ENCODE results near the gene ALDH8A1. TPM values are rescaled to one million over a fixed set of nuclear protein-coding genes. Genes with fewer than 3 reads are reported as not detected.
"Not testable (repeated sequence)": the region's sequence is repeated elsewhere in the genome, so short reads cannot be mapped to it uniquely, and the experiment has no call there.

Gene ALDH8A1
- total RNA-seq, 2 donors from 2014 or later, result 1.0 to 1.1 TPM

- no peak for DNase-seq (ENCODE audit: low spot score)
- intact Hi-C loops (cut with DNase I), result no loop called here
Observed at GRCh38 chr6:134921721-134922261, 28.1 kb downstream of the ALDH8A1 start.

DNA sequence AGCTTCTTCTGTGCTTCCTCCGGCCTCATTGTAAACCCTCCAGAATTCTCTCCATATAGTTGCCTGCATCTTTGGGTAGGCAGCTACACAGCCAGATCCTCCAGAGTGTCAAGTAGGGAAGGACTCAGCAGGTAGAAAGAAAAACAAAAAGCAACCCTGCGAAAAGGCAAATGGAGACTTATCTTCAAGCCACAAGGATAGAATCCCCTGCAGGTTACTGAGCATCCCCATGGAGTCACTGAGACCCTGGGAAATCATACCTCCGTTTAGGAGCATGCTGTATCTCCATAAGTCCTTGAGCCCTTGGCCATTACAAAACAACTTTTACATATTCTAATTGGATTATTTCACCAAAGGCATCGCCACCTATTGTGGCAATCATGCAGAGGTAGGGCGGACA, 28.6 kb downstream of the ALDH8A1 start:
- intact Hi-C loops (cut with DNase I), result no loop called here
- no peak for DNase-seq (ENCODE audit: low spot score)

GRCh38 chr6:134920422-134920821, 29.5 kb downstream of the ALDH8A1 start:
- no peak for DNase-seq (ENCODE audit: low spot score)
- intact Hi-C loops (cut with DNase I), result no loop called here

GRCh38 chr6:134918418-134918961, 31.4 kb downstream of the ALDH8A1 start:
- DNase-seq (ENCODE audit: low spot score), result no peak
- intact Hi-C loops (cut with DNase I), result no loop called here

GRCh38 chr6:134911547-134911946, 38.4 kb downstream of the ALDH8A1 start:
- intact Hi-C loops (cut with DNase I), result no loop called here
- DNase-seq (ENCODE audit: low spot score), result no peak

GRCh38 chr6:134910593-134910935, 39.3 kb downstream of the ALDH8A1 start:
- no peak for DNase-seq (ENCODE audit: low spot score)
- intact Hi-C loops (cut with DNase I), result no loop called here

GRCh38 chr6:134909701-134910592, 40.0 kb downstream of the ALDH8A1 start:
- DNase-seq (ENCODE audit: low spot score), result no peak
- intact Hi-C loops (cut with DNase I), result no loop called here

- intact Hi-C loops (cut with DNase I), result no loop called here
- peak; percentile 94 for DNase-seq (ENCODE audit: low spot score)
Observed at GRCh38 chr6:134908906-134909516, 40.9 kb downstream of the ALDH8A1 start.

- DNase-seq (ENCODE audit: low spot score); intact Hi-C loops (cut with DNase I): not testable (repeated sequence)
Observed at GRCh38 chr6:134904731-134905130, 45.2 kb downstream of the ALDH8A1 start.

DNA sequence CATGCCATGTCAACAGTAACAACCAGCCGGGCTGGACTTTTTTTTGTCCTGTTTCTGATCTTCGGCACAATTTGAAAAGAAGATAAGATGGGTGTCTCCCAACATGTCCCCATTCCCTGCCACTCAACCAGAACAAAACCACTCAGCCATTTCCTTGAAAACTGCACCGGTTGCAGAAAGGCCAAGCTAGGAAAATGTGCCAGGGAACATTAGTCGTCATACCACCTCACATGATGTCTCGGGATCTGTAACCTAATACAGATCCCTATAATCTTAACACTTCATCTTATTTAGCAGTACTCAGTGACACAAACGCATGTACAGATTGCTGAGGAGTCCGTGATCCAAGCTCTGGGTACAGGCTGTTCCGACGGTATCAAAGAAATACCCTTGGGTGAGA, 46.5 kb downstream of the ALDH8A1 start:
- DNase-seq (ENCODE audit: low spot score), result no peak
- intact Hi-C loops (cut with DNase I), result no loop called here

GRCh38 chr6:134902936-134903335, 47.0 kb downstream of the ALDH8A1 start:
- intact Hi-C loops (cut with DNase I), result no loop called here
- DNase-seq (ENCODE audit: low spot score), result no peak

DNA sequence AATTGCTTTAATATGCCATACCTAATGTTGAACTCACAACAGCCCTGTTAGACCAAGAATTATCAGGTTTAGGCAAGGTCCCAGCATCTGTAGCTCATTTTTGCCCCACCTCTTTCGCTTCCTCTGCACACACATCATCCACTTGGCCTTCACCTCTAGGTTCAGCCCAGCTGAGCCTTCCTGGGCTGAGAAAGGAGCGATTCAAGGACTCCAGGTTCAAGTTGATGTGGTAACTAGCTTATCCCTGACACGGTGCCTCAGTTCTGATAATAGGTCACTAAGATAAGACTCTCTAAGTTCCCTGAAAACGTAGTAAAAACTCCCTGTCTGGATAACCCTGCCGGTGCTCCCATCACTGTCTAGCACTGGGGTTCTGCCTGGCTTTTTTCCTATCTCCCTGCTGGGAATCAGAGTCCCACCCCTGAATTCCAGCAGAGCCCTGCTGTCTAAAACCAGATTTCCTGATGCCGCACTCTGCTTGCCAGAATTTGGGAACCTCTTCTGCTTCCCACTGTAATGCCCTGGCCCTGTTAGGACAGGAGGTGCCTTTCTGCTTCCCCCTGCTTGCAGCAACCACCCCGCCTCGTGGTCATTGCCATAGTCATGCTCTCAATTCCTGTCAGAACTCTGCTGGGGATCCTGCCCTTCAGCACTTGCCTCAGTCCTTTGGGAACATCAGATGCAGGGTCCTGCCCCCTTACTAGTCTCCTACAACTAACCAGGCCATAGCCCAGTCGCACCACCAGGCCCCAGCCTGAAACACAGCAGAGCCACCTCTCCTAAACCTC, 47.6 kb downstream of the ALDH8A1 start:
- no peak for DNase-seq (ENCODE audit: low spot score)
- intact Hi-C loops (cut with DNase I), result no loop called here

GRCh38 chr6:134898575-134898974, 51.3 kb downstream of the ALDH8A1 start:
- intact Hi-C loops (cut with DNase I), result no loop called here
- no peak for DNase-seq (ENCODE audit: low spot score)

- DNase-seq (ENCODE audit: low spot score); intact Hi-C loops (cut with DNase I): not testable (repeated sequence)
Observed at GRCh38 chr6:134898166-134898565, 51.7 kb downstream of the ALDH8A1 start.

DNA sequence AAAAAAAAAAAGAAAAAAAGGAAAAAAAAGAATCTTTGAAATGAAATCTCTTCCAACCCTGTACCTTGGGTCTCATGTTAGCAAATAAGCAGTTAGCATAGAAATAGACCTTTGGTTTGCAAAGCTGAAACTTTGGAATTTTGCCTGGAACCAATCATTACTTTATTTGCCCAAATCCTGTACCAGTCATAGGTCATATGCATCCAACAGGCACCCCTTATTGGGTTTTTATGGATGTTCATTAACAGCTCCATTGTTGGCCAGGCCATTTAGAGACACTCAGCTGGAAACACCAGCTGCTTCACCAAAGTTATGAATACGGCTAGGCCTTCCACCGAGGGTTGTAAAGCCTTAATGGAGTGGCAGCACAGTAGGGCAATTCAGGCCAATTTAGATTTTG, 53.0 kb downstream of the ALDH8A1 start:
- intact Hi-C loops (cut with DNase I), result no loop called here
- DNase-seq (ENCODE audit: low spot score), result no peak

- intact Hi-C loops (cut with DNase I), result no loop called here
- DNase-seq (ENCODE audit: low spot score), result no peak
Observed at GRCh38 chr6:134894800-134895199, 55.1 kb downstream of the ALDH8A1 start.

DNA sequence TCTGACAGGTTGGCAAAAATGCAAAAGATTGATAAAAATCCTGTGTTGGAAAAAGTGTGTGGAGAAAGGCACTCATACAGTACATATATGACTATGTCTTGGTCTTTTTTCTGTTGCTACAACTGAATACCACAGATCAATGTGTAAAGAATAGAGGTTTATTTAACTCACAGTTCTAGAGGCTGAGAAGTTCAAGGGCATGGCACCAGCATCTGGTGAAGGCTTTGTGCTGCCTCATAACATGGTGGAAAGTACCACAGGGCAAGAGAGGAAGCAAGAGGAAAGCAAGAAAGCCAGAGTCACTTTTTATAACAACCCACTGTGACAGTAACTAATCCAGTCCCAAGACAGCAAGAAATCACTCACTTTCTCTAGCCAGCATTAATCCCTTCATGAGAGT, 57.5 kb downstream of the ALDH8A1 start:
- DNase-seq (ENCODE audit: low spot score), result no peak
- intact Hi-C loops (cut with DNase I), result no loop called here

GRCh38 chr6:134891633-134892032, 58.3 kb downstream of the ALDH8A1 start:
- intact Hi-C loops (cut with DNase I), result no loop called here
- no peak for DNase-seq (ENCODE audit: low spot score)

DNA sequence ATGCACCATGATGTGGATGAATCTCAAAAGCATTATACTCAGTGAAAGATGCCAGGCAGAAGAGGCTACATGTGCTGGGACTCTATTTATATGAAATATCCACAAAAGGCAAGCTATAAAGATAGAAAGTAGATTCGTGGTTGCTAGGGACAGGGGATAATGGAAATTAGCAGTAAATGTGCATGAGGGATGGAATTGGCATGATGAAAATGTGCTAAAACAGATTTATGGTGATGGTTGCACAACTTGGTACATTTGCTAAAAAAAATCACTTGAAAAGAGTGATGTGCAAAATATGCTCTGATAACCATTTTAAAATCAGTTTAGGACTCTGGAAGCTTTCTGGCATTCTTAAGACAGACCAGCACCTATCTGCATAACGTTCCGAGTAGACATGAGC, 61.6 kb downstream of the ALDH8A1 start:
- DNase-seq (ENCODE audit: low spot score), result no peak
- intact Hi-C loops (cut with DNase I), result loop anchor here in 1 of 2 donors (10.0 kb wide), 1 partner anchor 64 kb away; no protein-coding TSS in a partner anchor
